ENCODE measurements around the gene TUSC2.
A peak's percentile ranks its signal among the peaks of the same experiment; 100 is the strongest.
"Not testable (repeated sequence)": the region's sequence is repeated elsewhere in the genome, so short reads cannot be mapped to it uniquely, and the experiment has no call there.

Gene TUSC2

GRCh38 chr3:50293079-50293801 lies 34.8 kb downstream of the TUSC2 start:
- no peak for DNase-seq

GRCh38 chr3:50292159-50293078 lies 35.6 kb downstream of the TUSC2 start, which contains the start of gene IFRD2:
Gene IFRD2 (minus strand): TSS chr3:50292429. CDS start chr3:50292274, 155 bp downstream.
- peak; percentile 89 for DNase-seq

- DNase-seq: no peak
Measured at GRCh38 chr3:50290161-50290641, 37.8 kb downstream of the TUSC2 start.

GRCh38 chr3:50289130-50289529 lies 38.9 kb downstream of the TUSC2 start:
- DNase-seq: no peak

GRCh38 chr3:50288387-50289007 lies 39.5 kb downstream of the TUSC2 start:
- DNase-seq: no peak

- DNase-seq: no peak
Measured at GRCh38 chr3:50287262-50287661, 40.8 kb downstream of the TUSC2 start.

GRCh38 chr3:50286322-50287227 lies 41.4 kb downstream of the TUSC2 start:
- no peak for DNase-seq

GRCh38 chr3:50284121-50284520 lies 43.9 kb downstream of the TUSC2 start:
- DNase-seq: not testable (repeated sequence)

GRCh38 chr3:50279255-50280016 lies 48.6 kb downstream of the TUSC2 start:
- no peak for DNase-seq

- DNase-seq: no peak
Measured at GRCh38 chr3:50278880-50279224, 49.2 kb downstream of the TUSC2 start, which contains the start of gene LSMEM2. Gene LSMEM2 (plus strand): TSS chr3:50279087. CDS start chr3:50279114, 27 bp downstream.

GRCh38 chr3:50278123-50278879 lies 49.7 kb downstream of the TUSC2 start:
- no peak for DNase-seq

GRCh38 chr3:50276762-50277101 lies 51.3 kb downstream of the TUSC2 start:
- DNase-seq: no peak

- DNase-seq: peak; percentile 34
Measured at GRCh38 chr3:50275996-50276761, 51.8 kb downstream of the TUSC2 start.

- no peak for DNase-seq
Measured at GRCh38 chr3:50275141-50275995, 52.7 kb downstream of the TUSC2 start.

Data from activated gamma-delta T cell (primary cell).